Skeletal muscle satellite cell (primary cell): ENCODE measurements around the gene PIK3CA.
"Not testable (repeated sequence)": the region's sequence is repeated elsewhere in the genome, so short reads cannot be mapped to it uniquely, and the experiment has no call there.

Source experiments
- H3K27me3 ChIP-seq: 2 replicates; pipeline ENCODE4 v1.7.0; 2013; ENCODE audit warnings: low read length; ENCODE audit not compliant: control insufficient read depth, insufficient read depth
- H3K36me3 ChIP-seq: 2 replicates; pipeline ENCODE4 v1.7.0; 2013; ENCODE audit warnings: mild to moderate bottlenecking, control low read depth, low read length; ENCODE audit not compliant: insufficient read depth
- H3K4me1 ChIP-seq: 2 replicates; pipeline ENCODE4 v1.7.0; 2013; ENCODE audit warnings: low read length; ENCODE audit not compliant: control insufficient read depth, insufficient read depth
- H3K4me2 ChIP-seq: 2 replicates; pipeline ENCODE4 v1.7.0; 2013; ENCODE audit warnings: mild to moderate bottlenecking, low read length
- H3K4me3 ChIP-seq: 2 replicates; pipeline ENCODE4 v1.7.0; 2013; ENCODE audit warnings: low read length
- H3K9ac ChIP-seq: 2 replicates; pipeline ENCODE4 v1.7.0; 2013; ENCODE audit warnings: mild to moderate bottlenecking, low read depth, low read length, moderate library complexity
- H3K9me3 ChIP-seq: replicated peaks from 2 replicates; pipeline ENCODE4 v1.7.0; 2013; ENCODE audit warnings: mild to moderate bottlenecking, control low read depth, low read length

The PIK3CA gene

GRCh38 chr3:179244878-179245277 lies 96.7 kb downstream of the PIK3CA start:
- no peak overlapping the region for H3K4me3 ChIP-seq
- no peaks in the 10 kb centered on the region for H3K36me3 ChIP-seq
- H3K27me3 ChIP-seq = no peaks in the 10 kb centered on the region
- H3K9me3 ChIP-seq = no peaks in the 10 kb centered on the region
- H3K9ac ChIP-seq = no peak overlapping the region
- H3K4me2 ChIP-seq = no peak overlapping the region
- H3K4me1 ChIP-seq = no peaks in the 10 kb centered on the region

GRCh38 chr3:179247289-179248015 lies 99.3 kb downstream of the PIK3CA start:
- no peak overlapping the region for H3K9ac ChIP-seq
- H3K4me1 ChIP-seq = no peaks in the 10 kb centered on the region
- H3K36me3 ChIP-seq = peaks cover 6% of the 10 kb centered on the region
- no peak overlapping the region for H3K4me3 ChIP-seq
- no peaks in the 10 kb centered on the region for H3K27me3 ChIP-seq
- no peaks in the 10 kb centered on the region for H3K9me3 ChIP-seq
- H3K4me2 ChIP-seq = no peak overlapping the region

GRCh38 chr3:179250803-179251476 lies 102.8 kb downstream of the PIK3CA start, which contains the start of gene KCNMB3:
Gene KCNMB3, minus strand, starts transcription at chr3:179251114. Its CDS starts 124 bp downstream, at chr3:179250990.
- Histone ChIP-seq H3K4me2 (no peak within 1 kb of the TSS), H3K4me1 (no peaks in the 10 kb centered on the region), H3K27me3 (no peaks in the 10 kb centered on the region), H3K9ac (no peak within 1 kb of the TSS), H3K36me3 (peaks cover 6% of the 10 kb centered on the region), H3K4me3 (no peak within 1 kb of the TSS), H3K9me3 (no peaks in the 10 kb centered on the region)

- no peaks in the 10 kb centered on the region for H3K9me3 ChIP-seq
- no peak overlapping the region for H3K4me2 ChIP-seq
- H3K9ac ChIP-seq = no peak overlapping the region
- no peaks in the 10 kb centered on the region for H3K27me3 ChIP-seq
- H3K4me3 ChIP-seq = no peak overlapping the region
- H3K4me1 ChIP-seq = peaks cover 3% of the 10 kb centered on the region
- no peaks in the 10 kb centered on the region for H3K36me3 ChIP-seq
These were observed 108.7 kb downstream of the PIK3CA start for GRCh38 chr3:179256813-179257212.

GRCh38 chr3:179257742-179258141 lies 109.6 kb downstream of the PIK3CA start:
- not testable (repeated sequence) for H3K4me1 ChIP-seq, H3K4me2 ChIP-seq, H3K9me3 ChIP-seq, H3K4me3 ChIP-seq, H3K9ac ChIP-seq, H3K36me3 ChIP-seq, H3K27me3 ChIP-seq

GRCh38 chr3:179258820-179259219 lies 110.7 kb downstream of the PIK3CA start:
- no peaks in the 10 kb centered on the region for H3K36me3 ChIP-seq
- no peaks in the 10 kb centered on the region for H3K27me3 ChIP-seq
- H3K9me3 ChIP-seq = no peaks in the 10 kb centered on the region
- no peak overlapping the region for H3K9ac ChIP-seq
- no peak overlapping the region for H3K4me3 ChIP-seq
- peaks cover 3% of the 10 kb centered on the region for H3K4me1 ChIP-seq
- H3K4me2 ChIP-seq = no peak overlapping the region

GRCh38 chr3:179259959-179260756 lies 112.0 kb downstream of the PIK3CA start:
- H3K4me1 ChIP-seq, H3K9ac ChIP-seq, H3K27me3 ChIP-seq, H3K9me3 ChIP-seq, H3K36me3 ChIP-seq: not testable (repeated sequence)
- Histone ChIP-seq H3K4me3 (peak overlapping the region; percentile 75), H3K4me2 (peak overlapping the region; percentile 93)

GRCh38 chr3:179260949-179261765 lies 113.0 kb downstream of the PIK3CA start:
- H3K4me1 ChIP-seq = peaks cover 3% of the 10 kb centered on the region
- H3K27me3 ChIP-seq = no peaks in the 10 kb centered on the region
- peak overlapping the region; percentile 80 for H3K9ac ChIP-seq
- H3K4me3 ChIP-seq = peak overlapping the region; percentile 75
- peak overlapping the region; percentile 93 for H3K4me2 ChIP-seq
- no peaks in the 10 kb centered on the region for H3K9me3 ChIP-seq
- H3K36me3 ChIP-seq = no peaks in the 10 kb centered on the region

- Histone ChIP-seq H3K9me3 (no peaks in the 10 kb centered on the region), H3K4me3 (no peak overlapping the region), H3K27me3 (no peaks in the 10 kb centered on the region), H3K4me2 (no peak overlapping the region), H3K4me1 (peaks cover 3% of the 10 kb centered on the region), H3K36me3 (no peaks in the 10 kb centered on the region), H3K9ac (no peak overlapping the region)
These were observed 115.0 kb downstream of the PIK3CA start for GRCh38 chr3:179263134-179263533.

- Histone ChIP-seq H3K4me1 (peaks cover 3% of the 10 kb centered on the region), H3K9me3 (no peaks in the 10 kb centered on the region), H3K27me3 (no peaks in the 10 kb centered on the region), H3K4me2 (no peak overlapping the region), H3K9ac (no peak overlapping the region), H3K36me3 (no peaks in the 10 kb centered on the region), H3K4me3 (no peak overlapping the region)
These were observed 116.3 kb downstream of the PIK3CA start for GRCh38 chr3:179264449-179264848.

- Histone ChIP-seq H3K4me2 (no peak overlapping the region), H3K27me3 (no peaks in the 10 kb centered on the region), H3K4me1 (peaks cover 3% of the 10 kb centered on the region), H3K4me3 (no peak overlapping the region), H3K9ac (no peak overlapping the region), H3K36me3 (no peaks in the 10 kb centered on the region), H3K9me3 (no peaks in the 10 kb centered on the region)
These were observed 116.9 kb downstream of the PIK3CA start for GRCh38 chr3:179265092-179265491.
